ENCODE results near the gene DCANP1.

The DCANP1 gene

DNA sequence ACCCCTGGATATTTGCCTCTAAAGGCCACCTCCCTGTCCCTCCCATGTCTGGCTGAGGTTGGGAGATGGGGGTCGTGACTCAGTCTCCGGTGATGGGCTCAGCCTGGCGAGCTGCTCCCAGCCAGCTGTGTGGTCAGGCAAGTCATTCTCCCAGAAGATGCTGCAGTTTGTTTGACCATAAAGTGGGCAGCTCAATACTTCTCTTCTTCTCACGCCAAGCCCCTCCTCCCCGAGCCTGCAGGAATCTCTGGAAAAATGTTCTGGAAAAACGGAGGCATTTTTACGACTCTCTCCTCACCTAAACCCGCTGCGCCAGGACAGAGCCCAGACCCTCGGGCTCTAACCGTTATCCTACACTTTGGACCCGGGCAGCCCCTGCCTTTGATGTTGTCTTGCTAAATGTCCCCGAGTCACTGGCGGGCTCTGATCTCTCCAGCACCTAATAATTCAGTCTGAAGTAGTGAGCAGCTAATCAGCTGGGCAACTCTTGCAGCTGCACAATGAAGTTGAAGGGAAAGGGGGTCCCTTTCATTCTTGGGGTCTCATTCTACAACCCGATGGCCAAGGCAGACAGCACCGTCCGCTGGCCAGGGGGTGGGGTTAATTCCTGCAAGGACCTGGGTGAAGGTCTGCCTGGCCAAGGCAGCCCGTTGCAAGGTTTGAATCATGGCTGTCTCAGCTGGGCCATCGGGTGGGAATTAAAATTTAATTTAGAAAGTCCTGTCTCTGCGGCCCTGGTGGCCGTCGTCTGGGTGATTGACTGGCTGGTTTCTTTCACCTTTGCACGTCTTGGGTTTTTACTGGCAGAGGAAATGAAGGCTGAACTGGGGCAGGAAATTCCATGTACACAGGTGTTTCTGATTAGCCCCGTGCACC lies 12.3 kb downstream of the DCANP1 start:
- no peak for DNase-seq (ENCODE audit: low spot score)
- in situ Hi-C loops (cut with MboI; ENCODE audit: low sequenced_read_pairs, unreplicated experiment) = no loop called here
- TF ChIP-seq, protein P1, sequence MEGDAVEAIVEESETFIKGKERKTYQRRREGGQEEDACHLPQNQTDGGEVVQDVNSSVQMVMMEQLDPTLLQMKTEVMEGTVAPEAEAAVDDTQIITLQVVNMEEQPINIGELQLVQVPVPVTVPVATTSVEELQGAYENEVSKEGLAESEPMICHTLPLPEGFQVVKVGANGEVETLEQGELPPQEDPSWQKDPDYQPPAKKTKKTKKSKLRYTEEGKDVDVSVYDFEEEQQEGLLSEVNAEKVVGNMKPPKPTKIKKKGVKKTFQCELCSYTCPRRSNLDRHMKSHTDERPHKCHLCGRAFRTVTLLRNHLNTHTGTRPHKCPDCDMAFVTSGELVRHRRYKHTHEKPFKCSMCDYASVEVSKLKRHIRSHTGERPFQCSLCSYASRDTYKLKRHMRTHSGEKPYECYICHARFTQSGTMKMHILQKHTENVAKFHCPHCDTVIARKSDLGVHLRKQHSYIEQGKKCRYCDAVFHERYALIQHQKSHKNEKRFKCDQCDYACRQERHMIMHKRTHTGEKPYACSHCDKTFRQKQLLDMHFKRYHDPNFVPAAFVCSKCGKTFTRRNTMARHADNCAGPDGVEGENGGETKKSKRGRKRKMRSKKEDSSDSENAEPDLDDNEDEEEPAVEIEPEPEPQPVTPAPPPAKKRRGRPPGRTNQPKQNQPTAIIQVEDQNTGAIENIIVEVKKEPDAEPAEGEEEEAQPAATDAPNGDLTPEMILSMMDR (IDR thresholded peaks at IDR 0.05; ENCODE audit: borderline replicate concordance, control extremely low read depth, extremely low read depth, insufficient read depth, missing control alignments) = no peak

DNA sequence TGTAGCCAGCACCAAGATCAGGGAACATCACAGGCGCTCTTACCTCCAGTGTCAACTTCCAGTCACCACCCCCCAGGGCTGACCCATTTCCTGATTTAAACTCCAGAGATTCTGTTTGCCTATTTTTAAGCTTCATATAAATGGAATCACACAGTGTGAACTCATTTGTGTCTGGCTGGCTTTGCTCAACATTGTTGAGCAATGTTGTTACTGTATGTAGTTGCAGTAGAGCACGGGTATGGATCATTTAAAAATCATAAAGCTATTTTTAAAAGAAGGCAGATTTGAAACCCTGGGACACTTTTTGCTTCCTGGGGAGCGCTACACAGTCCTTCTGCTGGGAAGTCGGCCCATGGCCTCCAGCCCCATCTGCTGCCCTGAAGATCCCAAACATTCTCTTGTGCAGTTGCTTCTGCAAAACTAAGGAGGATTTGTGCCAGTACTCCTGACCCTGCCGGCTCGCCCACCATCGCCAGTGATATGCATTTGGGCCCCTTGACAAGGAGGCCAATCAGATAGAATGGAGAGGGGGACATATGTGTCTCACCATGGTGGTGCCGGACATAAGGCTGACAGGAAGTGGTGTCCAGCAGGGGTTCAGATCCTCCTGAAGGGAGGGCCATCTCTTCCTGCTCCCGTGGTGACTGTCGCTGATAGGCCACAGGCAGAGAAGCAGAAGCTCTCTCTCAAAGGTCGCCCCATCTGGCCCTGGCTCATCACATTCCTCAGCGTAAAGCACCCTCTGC lies 13.3 kb downstream of the DCANP1 start:
- no peak for DNase-seq (ENCODE audit: low spot score)
- TF ChIP-seq, protein P1 (IDR thresholded peaks at IDR 0.05; ENCODE audit: borderline replicate concordance, control extremely low read depth, extremely low read depth, insufficient read depth, missing control alignments) = no peak

DNA sequence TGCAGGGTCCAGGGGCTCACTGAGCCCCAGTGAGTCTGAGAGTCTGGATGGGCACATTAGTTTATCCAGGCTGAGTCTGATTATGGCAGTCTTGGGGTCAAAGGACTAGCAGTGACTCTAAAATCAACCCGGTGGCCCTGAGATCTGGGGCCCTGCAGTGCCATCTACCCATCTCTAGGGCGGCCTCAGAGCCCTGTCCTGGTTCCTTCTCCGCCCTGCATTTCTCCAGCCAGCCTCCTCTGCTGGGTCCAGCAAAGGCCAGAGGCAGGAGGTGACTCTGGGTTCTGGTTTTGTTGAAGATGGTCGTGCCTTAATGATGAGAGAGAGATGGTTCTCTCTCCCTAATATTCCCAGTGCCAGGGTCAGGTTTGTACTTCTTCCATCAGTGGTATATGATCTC lies 15.0 kb downstream of the DCANP1 start:
- in situ Hi-C loops (cut with MboI; ENCODE audit: low sequenced_read_pairs, unreplicated experiment) = no loop called here
- TF ChIP-seq, protein P1 (IDR thresholded peaks at IDR 0.05; ENCODE audit: borderline replicate concordance, control extremely low read depth, extremely low read depth, insufficient read depth, missing control alignments) = no peak
- DNase-seq (ENCODE audit: low spot score) = no peak

More for the DNA sequence above, 13.3 kb downstream of the DCANP1 start:
- in situ Hi-C loops (cut with MboI; ENCODE audit: low sequenced_read_pairs, unreplicated experiment) = no loop called here

DNA sequence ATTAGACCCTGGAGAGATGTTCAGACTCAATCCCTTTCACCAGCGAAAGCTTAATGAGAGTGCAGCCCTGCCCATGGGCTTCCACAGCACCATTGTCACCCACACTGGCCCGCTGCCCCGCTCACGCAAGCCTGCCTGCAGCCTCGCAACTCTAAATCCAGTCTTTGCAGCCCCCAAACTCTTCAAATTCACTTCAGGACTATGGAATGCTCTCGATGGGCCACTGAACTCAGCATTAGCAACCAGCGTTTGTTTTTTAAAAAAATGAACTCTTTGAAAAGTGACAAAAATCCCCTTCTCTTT lies 17.1 kb downstream of the DCANP1 start:
- no peak for DNase-seq (ENCODE audit: low spot score)
- TF ChIP-seq, protein P1 (IDR thresholded peaks at IDR 0.05; ENCODE audit: borderline replicate concordance, control extremely low read depth, extremely low read depth, insufficient read depth, missing control alignments) = no peak
- in situ Hi-C loops (cut with MboI; ENCODE audit: low sequenced_read_pairs, unreplicated experiment) = no loop called here

DNA sequence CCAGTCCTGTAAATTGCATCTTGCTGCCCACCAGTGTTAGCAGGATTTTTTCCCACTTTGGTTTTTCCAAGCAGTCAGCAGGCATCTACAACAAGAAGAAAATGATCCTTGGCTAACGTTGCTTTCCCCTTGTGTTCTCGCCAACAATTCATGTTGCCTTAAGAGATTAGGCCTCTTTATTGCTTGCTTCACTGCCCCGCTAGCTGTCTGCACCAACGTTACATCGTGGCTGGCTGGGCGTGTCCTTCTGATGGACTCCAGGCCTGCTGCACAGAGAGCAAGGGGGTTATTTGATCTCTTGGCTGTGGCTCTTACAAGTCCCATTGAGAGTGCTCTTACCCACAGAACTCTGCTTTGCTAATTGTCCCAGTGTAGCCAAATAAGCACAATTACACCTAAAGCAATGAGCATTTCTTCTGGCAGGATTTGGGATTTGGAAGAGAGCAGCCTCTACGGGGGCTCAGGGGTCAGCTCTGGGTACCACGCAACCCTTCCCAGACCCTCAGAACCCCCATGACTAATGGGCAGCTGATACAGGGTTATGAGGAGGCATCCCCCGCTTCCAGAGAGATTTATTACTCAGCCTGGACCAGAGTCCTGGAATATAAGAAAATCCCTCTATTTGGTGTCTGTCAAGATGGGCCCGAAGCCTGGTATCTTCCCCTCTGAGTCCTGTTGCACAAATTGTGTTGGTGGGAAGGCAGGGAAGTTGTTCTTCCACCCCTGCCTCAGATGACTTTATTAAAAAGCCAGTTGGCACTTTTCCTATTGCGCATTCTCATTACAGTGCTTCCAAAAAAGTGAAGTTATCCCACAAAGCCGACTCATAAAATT lies 17.6 kb downstream of the DCANP1 start:
- no peak for DNase-seq (ENCODE audit: low spot score)
- in situ Hi-C loops (cut with MboI; ENCODE audit: low sequenced_read_pairs, unreplicated experiment) = no loop called here
- TF ChIP-seq, protein P1 (IDR thresholded peaks at IDR 0.05; ENCODE audit: borderline replicate concordance, control extremely low read depth, extremely low read depth, insufficient read depth, missing control alignments) = no peak

DNA sequence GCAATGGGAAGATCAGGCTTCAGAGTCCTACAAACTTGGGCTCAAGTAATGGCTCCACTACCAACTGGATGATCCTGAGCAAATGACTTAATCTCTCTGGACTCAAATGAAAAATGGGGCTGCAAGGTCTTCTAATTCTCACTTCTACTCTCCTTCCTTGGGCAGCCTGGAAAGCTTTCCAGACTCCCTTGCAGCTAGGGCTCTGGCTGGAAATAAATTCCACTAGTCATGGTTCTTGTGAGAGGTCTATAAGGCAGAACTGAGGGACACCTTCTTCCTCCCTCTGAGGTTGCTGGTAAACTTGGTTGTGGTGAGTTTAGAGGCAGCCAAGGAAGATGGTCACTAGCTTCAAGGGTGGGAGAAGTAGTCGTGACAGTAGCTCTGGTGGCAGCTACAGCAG lies 18.6 kb downstream of the DCANP1 start:
- TF ChIP-seq, protein P1 (IDR thresholded peaks at IDR 0.05; ENCODE audit: borderline replicate concordance, control extremely low read depth, extremely low read depth, insufficient read depth, missing control alignments) = no peak
- DNase-seq (ENCODE audit: low spot score) = no peak
- in situ Hi-C loops (cut with MboI; ENCODE audit: low sequenced_read_pairs, unreplicated experiment) = no loop called here
